ENCODE data around the gene HJURP. TPM values are rescaled to one million over a fixed set of nuclear protein-coding genes. Genes with fewer than 3 reads are reported as not detected.

HJURP gene
- total RNA-seq, 4 donors from 2014 or later, result 0.20 to 1.1 TPM; not detected in 2

GRCh38 chr2:233803292-233803911 is 50.9 kb downstream of the HJURP start:
- H3K9me3 ChIP-seq, result no peaks in the 10 kb centered on the region
- ATAC-seq (no peak), DNase-seq (no peak)
- no peaks in the 10 kb centered on the region for H3K36me3 ChIP-seq
- H3K4me1 ChIP-seq, result no peaks in the 10 kb centered on the region
- no peak for TF ChIP-seq POLR2A (IDR thresholded peaks at IDR 0.05)
- TF ChIP-seq, protein P1, sequence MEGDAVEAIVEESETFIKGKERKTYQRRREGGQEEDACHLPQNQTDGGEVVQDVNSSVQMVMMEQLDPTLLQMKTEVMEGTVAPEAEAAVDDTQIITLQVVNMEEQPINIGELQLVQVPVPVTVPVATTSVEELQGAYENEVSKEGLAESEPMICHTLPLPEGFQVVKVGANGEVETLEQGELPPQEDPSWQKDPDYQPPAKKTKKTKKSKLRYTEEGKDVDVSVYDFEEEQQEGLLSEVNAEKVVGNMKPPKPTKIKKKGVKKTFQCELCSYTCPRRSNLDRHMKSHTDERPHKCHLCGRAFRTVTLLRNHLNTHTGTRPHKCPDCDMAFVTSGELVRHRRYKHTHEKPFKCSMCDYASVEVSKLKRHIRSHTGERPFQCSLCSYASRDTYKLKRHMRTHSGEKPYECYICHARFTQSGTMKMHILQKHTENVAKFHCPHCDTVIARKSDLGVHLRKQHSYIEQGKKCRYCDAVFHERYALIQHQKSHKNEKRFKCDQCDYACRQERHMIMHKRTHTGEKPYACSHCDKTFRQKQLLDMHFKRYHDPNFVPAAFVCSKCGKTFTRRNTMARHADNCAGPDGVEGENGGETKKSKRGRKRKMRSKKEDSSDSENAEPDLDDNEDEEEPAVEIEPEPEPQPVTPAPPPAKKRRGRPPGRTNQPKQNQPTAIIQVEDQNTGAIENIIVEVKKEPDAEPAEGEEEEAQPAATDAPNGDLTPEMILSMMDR (IDR thresholded peaks at IDR 0.05 in 4 of 5, conservative IDR thresholded peaks at IDR 0.05 in 1 of 5), result no peak
- no peak overlapping the region for H3K27ac ChIP-seq
- no peaks in the 10 kb centered on the region for H3K27me3 ChIP-seq
- intact Hi-C loops (cut with DNase I; ENCODE audit: low total_unique reads), result no loop called here
- H3K4me3 ChIP-seq, result no peak overlapping the region
- in situ Hi-C loops (cut with MboI; ENCODE audit: low sequenced_read_pairs in 4 of 4), result no loop called here

GRCh38 chr2:233802132-233802815 is 52.1 kb downstream of the HJURP start:
- DNase-seq (no peak), ATAC-seq (no peak)
- H3K36me3 ChIP-seq, result no peaks in the 10 kb centered on the region
- in situ Hi-C loops (cut with MboI; ENCODE audit: low sequenced_read_pairs in 4 of 4) (no loop called here), intact Hi-C loops (cut with DNase I; ENCODE audit: low total_unique reads) (no loop called here)
- no peak overlapping the region for H3K4me3 ChIP-seq
- H3K27ac ChIP-seq, result no peak overlapping the region
- H3K4me1 ChIP-seq, result no peaks in the 10 kb centered on the region
- H3K9me3 ChIP-seq, result no peaks in the 10 kb centered on the region
- no peaks in the 10 kb centered on the region for H3K27me3 ChIP-seq
- TF ChIP-seq POLR2A (IDR thresholded peaks at IDR 0.05), result no peak
- TF ChIP-seq, protein P1 (IDR thresholded peaks at IDR 0.05 in 4 of 5, conservative IDR thresholded peaks at IDR 0.05 in 1 of 5), result no peak

DNA sequence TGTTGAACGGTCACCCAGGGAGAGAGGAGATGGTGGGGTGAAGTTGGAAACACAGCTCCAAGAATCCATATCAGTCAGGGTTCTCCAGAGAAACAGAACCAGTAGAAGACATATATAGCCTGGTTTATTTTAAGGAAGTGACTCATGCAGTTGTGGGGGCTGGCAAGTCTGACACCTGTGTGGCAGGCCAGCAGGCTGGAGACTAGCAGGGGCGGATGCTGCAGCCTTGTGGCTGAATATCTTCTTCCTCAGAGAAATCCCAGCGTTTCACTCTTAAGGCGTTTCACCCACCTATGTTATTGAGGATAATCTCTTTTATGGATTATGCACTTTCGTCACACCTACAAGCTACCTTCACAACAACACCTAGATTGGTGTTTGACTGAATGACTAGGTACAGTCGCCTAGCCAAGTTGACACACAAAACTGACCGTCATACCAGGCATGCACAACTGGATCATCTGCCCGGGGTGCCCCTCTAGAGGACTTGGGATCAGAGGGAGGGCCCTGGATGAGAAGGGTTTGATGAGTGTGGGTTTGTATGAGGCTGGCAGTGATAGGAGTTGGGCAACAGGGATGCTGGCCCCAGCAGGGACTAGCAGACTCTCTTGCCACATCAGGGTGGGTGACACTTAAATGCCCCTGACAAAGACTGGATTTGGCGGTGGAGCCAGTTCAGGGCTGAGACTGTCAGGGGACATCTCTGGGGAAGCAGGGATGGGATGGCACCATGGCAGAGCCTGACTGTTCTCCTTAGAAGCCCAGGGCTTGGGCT is 52.8 kb downstream of the HJURP start:
- no peak for ATAC-seq

DNA sequence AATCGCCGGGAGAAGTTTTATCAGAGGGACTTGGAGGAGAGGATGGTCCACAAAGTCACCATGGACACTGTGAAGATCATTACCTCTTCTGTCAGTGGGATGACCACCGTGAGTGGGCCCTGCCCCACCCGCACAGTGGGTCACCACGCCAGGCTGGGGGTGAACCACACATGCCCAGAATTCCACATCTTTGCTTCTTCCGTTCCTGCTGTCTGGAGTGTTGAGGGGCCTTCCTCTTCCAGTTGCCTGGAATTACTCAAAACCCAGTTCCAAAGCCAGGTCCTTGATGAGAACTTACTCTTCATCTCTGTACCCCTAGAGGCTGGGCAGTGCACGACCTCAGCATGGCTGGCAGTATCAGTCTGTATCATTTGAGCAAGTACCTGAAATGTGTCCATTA is 54.1 kb downstream of the HJURP start:
- Histone ChIP-seq H3K36me3 (no peaks in the 10 kb centered on the region), H3K4me3 (no peak overlapping the region), H3K27ac (no peak overlapping the region), H3K27me3 (no peaks in the 10 kb centered on the region), H3K4me1 (no peaks in the 10 kb centered on the region), H3K9me3 (no peaks in the 10 kb centered on the region)
- intact Hi-C loops (cut with DNase I; ENCODE audit: low total_unique reads) (no loop called here), in situ Hi-C loops (cut with MboI; ENCODE audit: low sequenced_read_pairs in 4 of 4) (no loop called here)
- ATAC-seq (no peak), DNase-seq (no peak)
- no peak for TF ChIP-seq POLR2A (IDR thresholded peaks at IDR 0.05)
- TF ChIP-seq, protein P1 (IDR thresholded peaks at IDR 0.05 in 4 of 5, conservative IDR thresholded peaks at IDR 0.05 in 1 of 5), result no peak

More for the DNA sequence above, 52.8 kb downstream of the HJURP start:
- Histone ChIP-seq H3K36me3 (no peaks in the 10 kb centered on the region), H3K27ac (no peak overlapping the region), H3K27me3 (no peaks in the 10 kb centered on the region), H3K4me3 (no peak overlapping the region), H3K4me1 (no peaks in the 10 kb centered on the region), H3K9me3 (no peaks in the 10 kb centered on the region)
- in situ Hi-C loops (cut with MboI; ENCODE audit: low sequenced_read_pairs in 4 of 4), result no loop called here
- intact Hi-C loops (cut with DNase I; ENCODE audit: low total_unique reads), result no loop called here
- no peak for TF ChIP-seq POLR2A (IDR thresholded peaks at IDR 0.05)
- TF ChIP-seq, protein P1 (IDR thresholded peaks at IDR 0.05 in 4 of 5, conservative IDR thresholded peaks at IDR 0.05 in 1 of 5), result no peak
- no peak for DNase-seq
